ENCODE results near the gene SHTN1. TPM values are rescaled to one million over a fixed set of nuclear protein-coding genes. Genes with fewer than 3 reads are reported as not detected.

The SHTN1 gene
- total and polyA plus RNA-seq, 2 experiments from 2014 or later: 0.86 to 3.5 TPM

DNA sequence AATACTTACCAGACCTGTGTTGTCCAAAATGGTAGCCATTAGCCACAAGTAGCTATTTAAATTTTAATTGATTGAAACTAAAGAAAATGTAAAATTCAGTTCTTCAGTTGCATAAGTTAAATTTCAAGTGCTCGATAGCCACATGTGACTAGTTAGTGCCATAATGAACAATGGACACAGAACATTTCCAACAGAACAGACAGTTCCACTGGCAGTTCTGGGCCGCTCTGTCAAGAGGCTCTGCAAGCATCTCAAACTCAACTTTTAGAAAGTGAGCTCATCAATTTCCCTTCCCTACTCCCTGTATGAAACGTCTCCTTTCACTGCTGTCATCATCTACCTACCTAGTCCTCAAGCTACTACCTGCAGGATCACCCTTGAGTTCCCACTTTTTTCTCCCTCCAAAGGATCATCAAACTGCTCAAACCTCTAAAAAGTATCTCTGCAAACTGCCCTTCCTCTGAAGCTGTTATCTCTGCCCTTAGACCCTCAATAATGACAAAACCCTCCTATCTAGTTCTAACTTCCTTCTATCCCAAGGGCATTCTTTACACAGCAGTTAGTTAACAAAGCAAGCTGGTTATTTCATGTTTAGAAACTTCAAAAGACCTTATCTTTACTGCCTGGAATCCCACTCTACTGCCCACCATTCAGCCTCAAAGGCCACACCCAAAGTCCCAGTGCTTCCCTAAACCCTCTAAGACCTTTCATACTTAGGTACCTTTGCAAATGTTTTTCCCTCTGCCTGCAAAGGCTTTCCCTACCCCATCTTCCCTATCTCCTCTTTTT lies 20.6 kb downstream of the SHTN1 start:
- Histone ChIP-seq H3K4me1 (ENCODE audit: insufficient read depth) (no peaks in the 10 kb centered on the region), H4K20me1 (ENCODE audit: insufficient read depth) (no peaks in the 10 kb centered on the region), H3K27ac (no peak overlapping the region), H3K9me3 (ENCODE audit: low read depth) (no peaks in the 10 kb centered on the region), H2AFZ (no peak overlapping the region), H3K27me3 (replicated peaks; ENCODE audit: insufficient read depth) (no peaks in the 10 kb centered on the region), H3K4me3 (no peak overlapping the region), H3K9ac (no peak overlapping the region), H3F3A (ENCODE audit: insufficient read depth) (no peaks in the 10 kb centered on the region), H3K9me2 (ENCODE audit: insufficient read depth) (no peaks in the 10 kb centered on the region), H3K79me2 (ENCODE audit: insufficient read depth) (no peaks in the 10 kb centered on the region), H3K4me2 (ENCODE audit: unreplicated experiment) (no peak overlapping the region), H3K36me3 (ENCODE audit: low read depth) (no peaks in the 10 kb centered on the region)
- in situ Hi-C loops (cut with MboI): no loop called here
- 69 to 85% methylated on average over 3 of the region's 3 CpGs for WGBS, 2 experiments (ENCODE audit: low coverage in 1 of 2, low lambda C conversion rate in 2 of 2, missing lambda C conversion rate in 2 of 2)
- TF ChIP-seq EZH2phosphoT487 (IDR thresholded peaks at IDR 0.05; ENCODE audit: insufficient read depth, low read depth) (no peak), EZH2 (IDR thresholded peaks at IDR 0.05; ENCODE audit: insufficient read depth, poor library complexity, severe bottlenecking) (no peak)
- DNase-seq: no peak

DNA sequence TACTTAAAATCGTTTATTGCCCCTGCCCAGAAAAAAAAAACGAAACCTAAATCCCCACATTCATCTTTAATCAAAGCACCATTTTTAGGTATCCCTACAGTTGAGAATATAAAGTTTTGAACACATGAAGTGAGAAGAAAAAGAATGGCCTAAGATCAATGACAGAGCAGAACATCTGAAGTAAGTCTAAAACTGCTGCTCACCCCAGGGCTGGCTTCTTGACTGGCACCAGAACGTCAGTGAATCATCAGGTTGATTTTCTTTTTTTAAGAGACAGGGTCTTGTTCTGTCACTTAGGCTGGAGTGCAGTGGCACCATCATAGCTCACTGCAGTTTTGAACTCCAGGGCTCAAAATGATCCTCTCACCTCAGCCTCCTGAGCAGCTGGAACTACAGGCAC lies 24.9 kb downstream of the SHTN1 start:
- WGBS, 2 experiments (ENCODE audit: low coverage in 1 of 2, low lambda C conversion rate in 2 of 2, missing lambda C conversion rate in 2 of 2): 72 to 76% methylated on average over 3 of the region's 3 CpGs

DNA sequence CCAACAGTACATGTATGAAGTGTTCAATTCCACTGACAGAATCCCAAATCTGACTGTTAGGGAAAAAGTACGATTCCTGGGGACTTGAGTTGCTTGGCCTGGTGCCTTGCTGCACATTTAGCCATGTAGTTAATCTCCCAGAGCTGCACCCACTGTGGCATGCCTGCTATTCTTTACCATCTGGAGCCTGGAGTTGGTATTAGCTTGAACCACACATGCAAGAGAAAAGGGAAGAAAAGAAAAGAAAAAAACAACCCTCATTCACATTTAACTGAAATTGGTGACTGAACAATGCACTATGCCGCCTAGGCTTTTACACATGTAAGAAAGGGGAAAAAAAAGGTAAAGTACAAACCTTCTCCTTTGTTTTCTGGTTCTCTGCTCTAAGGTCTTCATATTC lies 26.1 kb downstream of the SHTN1 start:
- in situ Hi-C loops (cut with MboI): no loop called here

More for the DNA sequence above, 24.9 kb downstream of the SHTN1 start:
- no peaks in the 10 kb centered on the region for H3K79me2 ChIP-seq (ENCODE audit: insufficient read depth)
- H3K36me3 ChIP-seq (ENCODE audit: low read depth): no peaks in the 10 kb centered on the region
- H3K9me3 ChIP-seq (ENCODE audit: low read depth): no peaks in the 10 kb centered on the region
- TF ChIP-seq EZH2phosphoT487 (IDR thresholded peaks at IDR 0.05; ENCODE audit: insufficient read depth, low read depth) (no peak), EZH2 (IDR thresholded peaks at IDR 0.05; ENCODE audit: insufficient read depth, poor library complexity, severe bottlenecking) (no peak)
- H4K20me1 ChIP-seq (ENCODE audit: insufficient read depth): no peaks in the 10 kb centered on the region
- H3K27me3 ChIP-seq (replicated peaks; ENCODE audit: insufficient read depth): no peaks in the 10 kb centered on the region
- H3K9ac ChIP-seq: no peak overlapping the region
- H3K4me1 ChIP-seq (ENCODE audit: insufficient read depth): peaks cover 3% of the 10 kb centered on the region
- no peaks in the 10 kb centered on the region for H3K9me2 ChIP-seq (ENCODE audit: insufficient read depth)
- in situ Hi-C loops (cut with MboI): no loop called here
- DNase-seq: no peak
- H3K4me2 ChIP-seq (ENCODE audit: unreplicated experiment): no peak overlapping the region
- H2AFZ ChIP-seq: no peak overlapping the region
- no peak overlapping the region for H3K4me3 ChIP-seq
- peaks cover 6% of the 10 kb centered on the region; the same call in 1 of the 2 replicates for H3F3A ChIP-seq (ENCODE audit: insufficient read depth)
- no peak overlapping the region for H3K27ac ChIP-seq

DNA sequence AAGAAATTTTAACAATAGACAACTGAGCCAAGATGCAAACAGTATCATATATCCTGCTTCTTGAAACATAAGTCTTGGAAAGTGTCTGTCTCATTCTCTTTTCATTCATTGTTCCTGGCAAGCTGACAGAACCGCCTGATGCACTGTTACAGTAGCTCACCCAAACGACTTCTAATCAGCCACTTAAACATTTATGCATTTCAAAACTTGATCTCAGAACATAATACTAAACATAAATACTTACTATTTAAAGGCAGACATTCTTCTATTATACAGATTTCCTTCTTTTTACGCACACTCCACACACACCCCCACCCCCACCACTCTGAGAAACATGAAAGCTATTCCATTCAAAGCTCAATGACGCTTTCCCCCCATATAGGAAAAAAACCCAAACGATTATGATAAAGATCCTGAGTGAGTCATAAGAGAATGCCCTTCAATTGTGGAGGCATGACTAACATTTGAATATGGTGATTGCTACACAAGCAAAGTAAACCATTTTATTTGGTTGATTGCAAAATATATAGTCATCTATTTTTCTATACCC lies 30.5 kb downstream of the SHTN1 start:
- peak; percentile 93 for DNase-seq
- Histone ChIP-seq H3K9ac (peak overlapping the region; percentile 6; the same call in 1 of the 2 replicates), H3K79me2 (ENCODE audit: insufficient read depth) (no peaks in the 10 kb centered on the region), H3K4me2 (ENCODE audit: unreplicated experiment) (peak overlapping the region; percentile 75), H3K9me2 (ENCODE audit: insufficient read depth) (no peaks in the 10 kb centered on the region), H2AFZ (no peak overlapping the region), H3K4me3 (peak overlapping the region; percentile 45), H3F3A (ENCODE audit: insufficient read depth) (peaks cover 20% of the 10 kb centered on the region), H3K27ac (peak overlapping the region; percentile 33), H4K20me1 (ENCODE audit: insufficient read depth) (no peaks in the 10 kb centered on the region), H3K4me1 (ENCODE audit: insufficient read depth) (peaks cover 14% of the 10 kb centered on the region), H3K27me3 (replicated peaks; ENCODE audit: insufficient read depth) (no peaks in the 10 kb centered on the region), H3K9me3 (ENCODE audit: low read depth) (no peaks in the 10 kb centered on the region), H3K36me3 (ENCODE audit: low read depth) (no peaks in the 10 kb centered on the region)
- TF ChIP-seq EZH2 (IDR thresholded peaks at IDR 0.05; ENCODE audit: insufficient read depth, poor library complexity, severe bottlenecking): no peak
- no peak for TF ChIP-seq EZH2phosphoT487 (IDR thresholded peaks at IDR 0.05; ENCODE audit: insufficient read depth, low read depth)
- in situ Hi-C loops (cut with MboI): no loop called here
- 8 to 13% methylated on average over 5 of the region's 5 CpGs for WGBS, 2 experiments (ENCODE audit: low coverage in 1 of 2, low lambda C conversion rate in 2 of 2, missing lambda C conversion rate in 2 of 2)

More for the DNA sequence above, 26.1 kb downstream of the SHTN1 start:
- H3K4me2 ChIP-seq (ENCODE audit: unreplicated experiment): no peak overlapping the region
- H2AFZ ChIP-seq: no peak overlapping the region
- no peaks in the 10 kb centered on the region for H3K9me3 ChIP-seq (ENCODE audit: low read depth)
- H3K79me2 ChIP-seq (ENCODE audit: insufficient read depth): no peaks in the 10 kb centered on the region
- peaks cover 15% of the 10 kb centered on the region for H3F3A ChIP-seq (ENCODE audit: insufficient read depth)
- peaks cover 13% of the 10 kb centered on the region for H3K4me1 ChIP-seq (ENCODE audit: insufficient read depth)
- TF ChIP-seq EZH2phosphoT487 (IDR thresholded peaks at IDR 0.05; ENCODE audit: insufficient read depth, low read depth) (no peak), EZH2 (IDR thresholded peaks at IDR 0.05; ENCODE audit: insufficient read depth, poor library complexity, severe bottlenecking) (no peak)
- H3K36me3 ChIP-seq (ENCODE audit: low read depth): no peaks in the 10 kb centered on the region
- no peaks in the 10 kb centered on the region for H4K20me1 ChIP-seq (ENCODE audit: insufficient read depth)
- no peaks in the 10 kb centered on the region for H3K9me2 ChIP-seq (ENCODE audit: insufficient read depth)
- no peak for DNase-seq
- H3K9ac ChIP-seq: no peak overlapping the region
- 85 to 88% methylated on average over 2 of the region's 2 CpGs for WGBS, 2 experiments (ENCODE audit: low coverage in 1 of 2, low lambda C conversion rate in 2 of 2, missing lambda C conversion rate in 2 of 2)
- H3K27ac ChIP-seq: no peak overlapping the region
- no peaks in the 10 kb centered on the region for H3K27me3 ChIP-seq (replicated peaks; ENCODE audit: insufficient read depth)
- no peak overlapping the region for H3K4me3 ChIP-seq

Data from GM23248 (cell line).